Astrocyte (in vitro differentiated cells and primary cell): ENCODE results near the gene CACNA1A.

ENCODE experiments used
- CTCF ChIP-seq: IDR thresholded peaks from 2 replicates; pipeline ENCODE4 v1.5.1; 2011; ENCODE audit warnings: low read depth, mild to moderate bottlenecking, inconsistent platforms, low read length, moderate library complexity; ENCODE audit not compliant: insufficient read depth
- EZH2 ChIP-seq: IDR thresholded peaks from 2 replicates; pipeline ENCODE4 v1.6.1; 2012; ENCODE audit warnings: mild to moderate bottlenecking, low read length, inconsistent platforms; ENCODE audit not compliant: insufficient read depth

GRCh38 chr19:13400296-13400695 lies 106.0 kb downstream of the CACNA1A start:
- TF ChIP-seq CTCF (no peak), EZH2 (no peak)
